ENCODE measurements around the gene OR5B12.

GRCh38 chr11:58406774-58407173 is 35.3 kb downstream of the OR5B12 start, which contains the start of gene OR5B3:
- no peak for TF ChIP-seq CTCF (conservative IDR thresholded peaks at IDR 0.05)
- no peak for TF ChIP-seq ZFX (IDR thresholded peaks at IDR 0.05)
